Peyer's patch (tissue), 4 donors: Measurements from ENCODE around the gene CD46. TPM values are rescaled to one million over a fixed set of nuclear protein-coding genes. Genes with fewer than 3 reads are reported as not detected.

Experiments
- DNase-seq, 3 donors: peaks; one replicate each; pipeline ENCODE4 v3.0.0-alpha.2; 2017 to 2019
- H3K27ac ChIP-seq, 4 donors: fragments of 200-600 bp; sonication (generic); one replicate each; pipeline ENCODE4 v1.5.1; 2016 to 2019
- H3K27me3 ChIP-seq, 2 donors: fragments of 200-600 bp; sonication (generic); one replicate each; pipeline ENCODE4 v1.5.1; 2019
- H3K36me3 ChIP-seq, 3 donors: fragments of 200-600 bp; sonication (generic); one replicate each; pipeline ENCODE4 v1.5.1; 2016 to 2019
- H3K4me1 ChIP-seq, 4 donors: fragments of 200-600 bp; sonication (generic); one replicate each; pipeline ENCODE4 v1.5.1; 2016 to 2019
- H3K4me3 ChIP-seq, 4 donors: fragments of 200-600 bp; sonication (generic); 1 replicate in 3 of 4; 2 replicates in 1 of 4; pipeline ENCODE4 v1.5.1; 2016 to 2019; ENCODE audit warnings: mild to moderate bottlenecking in 1 of 4
- H3K9me3 ChIP-seq, 4 donors: fragments of 200-600 bp; sonication (generic); one replicate each; pipeline ENCODE4 v1.5.1; 2016 to 2019; ENCODE audit warnings: mild to moderate bottlenecking in 1 of 4
- POLR2A ChIP-seq, 2 donors: fragments of 450-650 bp; IDR thresholded peaks; one replicate each; pipeline ENCODE4 v1.5.1; 2017; ENCODE audit warnings: antibody characterized with exemption in 2 of 2, mild to moderate bottlenecking in 2 of 2, moderate library complexity in 2 of 2
- total RNA-seq, 4 donors: library from RNA; depleted of rRNA; stranded (reverse); fragments of >200 nt; gene quantifications; one replicate each; pipeline ENCODE4 v1.1.0, GENCODE V29; 2016
- TF ChIP-seq, protein P1 (sequence below), 6 experiments: fragments of 450-650 bp in 4 of 6; fragments of 200-600 bp in 2 of 6; sonication (generic) in 1 of 6; IDR thresholded peaks; one replicate each; pipeline ENCODE4 v1.5.1; 2017 to 2019; ENCODE audit warnings: antibody characterized with exemption in 6 of 6, mild to moderate bottlenecking in 3 of 6, moderate library complexity in 1 of 6

The CD46 gene
- total RNA-seq, 4 donors from 2014 or later: 102 to 204 (median 176) TPM

DNA sequence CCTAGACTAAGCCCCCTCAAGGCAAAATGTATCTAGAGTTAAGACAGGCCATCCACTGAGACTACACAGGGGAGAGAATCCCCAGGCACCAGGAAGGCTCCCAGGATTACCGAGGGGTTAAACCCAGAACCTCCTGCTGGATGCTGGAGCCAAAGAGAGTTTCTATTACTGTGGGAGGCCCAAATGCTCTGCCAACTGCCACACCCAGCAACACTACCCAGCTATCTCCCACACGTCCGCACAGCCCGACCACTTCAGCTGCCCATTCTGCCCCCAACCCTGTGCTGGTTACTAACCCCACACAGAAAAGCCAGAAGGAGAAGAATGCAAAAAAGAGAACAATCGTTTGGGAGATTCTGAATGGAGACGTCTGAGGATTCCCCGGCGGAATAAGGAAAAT is 63.6 kb downstream of the CD46 start:
- Histone ChIP-seq H3K27me3 (no peaks in the 10 kb centered on the region), H3K27ac (no peak overlapping the region), H3K9me3 (no peaks in the 10 kb centered on the region), H3K4me3 (no peak overlapping the region), H3K4me1 (peaks cover 0 to 66% (median 19%) of the 10 kb centered on the region in 4 donors), H3K36me3 (peaks cover 0 to 91% (median 0%) of the 10 kb centered on the region in 3 donors)
- peak in 1 of 3 donors; percentile 27 for DNase-seq
- TF ChIP-seq, protein P1, sequence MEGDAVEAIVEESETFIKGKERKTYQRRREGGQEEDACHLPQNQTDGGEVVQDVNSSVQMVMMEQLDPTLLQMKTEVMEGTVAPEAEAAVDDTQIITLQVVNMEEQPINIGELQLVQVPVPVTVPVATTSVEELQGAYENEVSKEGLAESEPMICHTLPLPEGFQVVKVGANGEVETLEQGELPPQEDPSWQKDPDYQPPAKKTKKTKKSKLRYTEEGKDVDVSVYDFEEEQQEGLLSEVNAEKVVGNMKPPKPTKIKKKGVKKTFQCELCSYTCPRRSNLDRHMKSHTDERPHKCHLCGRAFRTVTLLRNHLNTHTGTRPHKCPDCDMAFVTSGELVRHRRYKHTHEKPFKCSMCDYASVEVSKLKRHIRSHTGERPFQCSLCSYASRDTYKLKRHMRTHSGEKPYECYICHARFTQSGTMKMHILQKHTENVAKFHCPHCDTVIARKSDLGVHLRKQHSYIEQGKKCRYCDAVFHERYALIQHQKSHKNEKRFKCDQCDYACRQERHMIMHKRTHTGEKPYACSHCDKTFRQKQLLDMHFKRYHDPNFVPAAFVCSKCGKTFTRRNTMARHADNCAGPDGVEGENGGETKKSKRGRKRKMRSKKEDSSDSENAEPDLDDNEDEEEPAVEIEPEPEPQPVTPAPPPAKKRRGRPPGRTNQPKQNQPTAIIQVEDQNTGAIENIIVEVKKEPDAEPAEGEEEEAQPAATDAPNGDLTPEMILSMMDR (IDR thresholded peaks at IDR 0.05): no peak
- no peak for TF ChIP-seq POLR2A (IDR thresholded peaks at IDR 0.05)

DNA sequence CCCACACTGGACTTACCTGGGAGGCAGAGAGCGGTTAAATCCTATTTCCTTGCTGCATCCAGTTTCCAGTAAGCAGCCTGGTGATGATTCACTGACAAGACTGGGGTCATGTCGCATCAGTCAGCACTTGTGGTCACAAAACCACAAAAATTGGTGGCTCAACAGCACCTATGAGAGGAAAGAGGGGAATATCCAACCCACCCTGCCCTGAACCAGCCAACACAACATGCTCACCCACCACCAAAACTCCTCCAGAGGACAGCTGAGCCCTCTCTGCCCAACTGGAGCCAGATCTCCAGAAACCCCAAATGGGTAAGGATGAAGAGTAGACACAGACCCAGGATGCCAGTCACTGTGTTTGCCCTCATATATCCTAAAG is 64.0 kb downstream of the CD46 start:
- TF ChIP-seq, protein P1 (IDR thresholded peaks at IDR 0.05): no peak
- no peak for TF ChIP-seq POLR2A (IDR thresholded peaks at IDR 0.05)
- Histone ChIP-seq H3K9me3 (no peaks in the 10 kb centered on the region), H3K4me1 (peaks cover 0 to 63% (median 21%) of the 10 kb centered on the region in 4 donors), H3K36me3 (peaks cover 0 to 86% (median 0%) of the 10 kb centered on the region in 3 donors), H3K4me3 (no peak overlapping the region), H3K27ac (no peak overlapping the region), H3K27me3 (no peaks in the 10 kb centered on the region)
- peak in 1 of 3 donors; percentile 34 for DNase-seq

DNA sequence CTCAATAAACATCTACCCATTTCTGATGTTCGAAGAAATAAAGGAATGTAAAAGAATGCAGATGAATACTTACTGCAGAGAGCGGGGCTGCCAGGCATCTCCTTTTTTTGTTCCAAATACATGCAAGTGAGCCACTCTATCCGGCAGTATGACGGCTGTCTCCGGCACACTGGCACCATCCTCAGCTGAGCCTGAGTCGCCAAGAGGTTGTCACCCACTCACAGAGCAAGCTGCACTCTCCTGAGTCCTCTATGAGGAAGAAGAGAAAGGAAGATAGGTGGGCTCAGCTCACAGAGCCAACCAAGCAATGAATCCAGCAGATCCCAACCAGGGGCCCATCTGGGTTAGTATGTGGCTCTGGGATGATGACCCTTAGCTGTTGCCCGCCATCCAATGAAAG is 65.3 kb downstream of the CD46 start:
- Histone ChIP-seq H3K9me3 (no peaks in the 10 kb centered on the region), H3K36me3 (peaks cover 0 to 75% (median 0%) of the 10 kb centered on the region in 3 donors), H3K27me3 (no peaks in the 10 kb centered on the region), H3K4me3 (no peak overlapping the region), H3K4me1 (peaks cover 0 to 63% (median 21%) of the 10 kb centered on the region in 4 donors), H3K27ac (no peak overlapping the region)
- no peak for TF ChIP-seq POLR2A (IDR thresholded peaks at IDR 0.05)
- TF ChIP-seq, protein P1 (IDR thresholded peaks at IDR 0.05): no peak
- DNase-seq: peak in 1 of 3 donors; percentile 26

DNA sequence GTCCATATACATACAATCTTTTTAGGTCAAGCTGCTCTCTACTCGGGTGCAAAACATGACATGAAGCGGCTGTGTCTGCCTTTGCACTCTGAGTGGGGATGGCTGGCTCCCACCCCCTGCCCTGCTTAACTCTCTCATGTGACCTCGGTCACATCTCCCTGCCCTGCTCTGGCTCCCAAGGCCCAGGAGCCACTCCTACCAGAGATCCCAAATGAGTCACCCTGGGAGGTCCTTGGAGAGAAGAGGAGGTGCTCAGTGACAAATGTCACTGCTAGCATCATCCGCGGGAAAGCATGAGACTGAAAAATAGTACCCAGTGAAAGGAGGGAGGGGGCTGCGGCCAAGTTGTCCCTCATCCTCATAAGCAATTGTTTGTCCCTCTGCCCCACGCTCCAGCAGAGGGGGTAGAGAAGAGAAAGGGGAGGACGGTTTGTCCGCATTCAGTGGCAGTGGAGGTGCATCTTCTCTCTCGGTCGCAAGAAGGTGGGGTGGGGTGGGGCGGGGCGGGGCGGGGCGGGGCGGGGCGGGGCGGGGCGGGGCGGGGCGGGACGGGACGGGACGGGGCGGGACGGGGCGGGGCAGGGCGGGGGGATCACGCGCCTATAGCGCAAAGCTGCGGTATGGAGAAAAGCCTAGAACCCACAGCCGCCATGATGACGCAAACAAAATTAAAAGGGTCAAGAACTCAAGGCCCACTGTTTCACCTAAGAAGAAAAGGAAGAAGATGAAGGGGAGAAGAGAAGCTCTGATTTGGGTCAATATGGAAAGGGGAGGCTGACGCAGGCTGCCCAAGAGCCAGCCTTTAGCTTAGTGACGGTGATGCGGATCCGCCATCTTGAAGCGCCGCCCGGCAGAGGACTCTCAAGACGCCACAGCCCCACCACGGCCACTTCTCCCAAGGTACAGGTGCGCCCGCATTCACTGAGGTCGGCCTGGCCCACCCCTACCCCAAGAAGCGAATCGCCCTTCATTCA is 66.2 kb downstream of the CD46 start:
- Histone ChIP-seq H3K27me3 (no peaks in the 10 kb centered on the region), H3K27ac (peak overlapping the region in 1 of 4 donors; percentile 10), H3K36me3 (peaks cover 0 to 66% (median 0%) of the 10 kb centered on the region in 3 donors), H3K4me1 (peaks cover 0 to 61% (median 21%) of the 10 kb centered on the region in 4 donors), H3K9me3 (no peaks in the 10 kb centered on the region), H3K4me3 (no peak overlapping the region)
- TF ChIP-seq, protein P1 (IDR thresholded peaks at IDR 0.05): no peak
- TF ChIP-seq POLR2A (IDR thresholded peaks at IDR 0.05): no peak
- peak in 1 of 3 donors; percentile 46 for DNase-seq

DNA sequence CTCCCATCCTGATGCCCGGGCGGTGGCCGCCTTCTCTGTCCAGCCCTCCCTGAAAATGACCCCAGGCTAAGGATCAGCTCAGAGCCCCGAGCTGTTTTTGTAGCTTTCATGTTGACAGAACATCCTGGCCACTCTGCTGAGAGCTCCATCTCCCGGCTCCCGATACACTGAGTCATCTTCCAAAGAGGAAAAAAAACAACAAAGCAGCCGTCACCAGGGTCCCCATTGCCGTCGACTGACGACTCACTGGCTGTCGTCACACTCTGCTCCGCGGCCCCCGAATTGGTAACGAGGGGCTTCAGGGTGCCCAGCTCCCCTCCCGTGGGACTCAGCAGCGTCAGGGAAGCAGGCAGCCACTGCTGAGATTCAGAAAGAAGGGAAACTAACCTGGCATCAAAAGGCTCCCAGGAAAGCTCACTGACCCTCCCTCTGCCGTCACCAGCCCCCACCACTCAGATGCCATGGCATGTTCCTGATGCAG is 67.2 kb downstream of the CD46 start:
- H3K27ac ChIP-seq: peak overlapping the region in 2 of 4 donors; percentile 10 to 19
- DNase-seq: peak in 1 of 3 donors; percentile 39
- no peaks in the 10 kb centered on the region for H3K27me3 ChIP-seq
- peak overlapping the region in 2 of 4 donors; percentile 28 to 68 for H3K4me3 ChIP-seq
- H3K36me3 ChIP-seq: peaks cover 0 to 56% (median 0%) of the 10 kb centered on the region in 3 donors
- peaks cover 0 to 51% (median 18%) of the 10 kb centered on the region in 4 donors for H3K4me1 ChIP-seq
- H3K9me3 ChIP-seq: no peaks in the 10 kb centered on the region
- TF ChIP-seq, protein P1 (IDR thresholded peaks at IDR 0.05): no peak
- TF ChIP-seq POLR2A (IDR thresholded peaks at IDR 0.05): no peak
